Stimulated activated CD8-positive, alpha-beta memory T cell treated with anti-CD3 and anti-CD28 coated beads, Interleukin-12 subunit alpha, Interleukin-12 subunit beta, amount 100 ng/mL, for 24 hours (primary cell): ENCODE measurements around the gene PRKN.
A peak's percentile ranks its signal among the peaks of the same experiment; 100 is the strongest.

Experiments
- DNase-seq: peaks from one replicate; pipeline ENCODE4 v3.0.0-alpha.2; 2020; ENCODE audit errors: extremely low read depth

Gene PRKN

GRCh38 chr6:162727322-162728182 lies at the start of gene PRKN, which contains the start of gene PACRG:
Gene PRKN, minus strand, starts transcription at chr6:162727766.
Gene PACRG, plus strand, starts transcription at chr6:162727974.
- peak; percentile 97 for DNase-seq

GRCh38 chr6:162777091-162777490 lies 49.5 kb upstream of the PRKN start:
- no peak for DNase-seq

- DNase-seq: no peak
Observed at GRCh38 chr6:162773996-162774395, 46.4 kb upstream of the PRKN start.

GRCh38 chr6:162772466-162772865 lies 44.9 kb upstream of the PRKN start:
- no peak for DNase-seq

- DNase-seq: no peak
Observed at GRCh38 chr6:162770955-162771354, 43.4 kb upstream of the PRKN start.

- no peak for DNase-seq
Observed at GRCh38 chr6:162770136-162770535, 42.6 kb upstream of the PRKN start.

GRCh38 chr6:162753775-162754174 lies 26.2 kb upstream of the PRKN start:
- no peak for DNase-seq

- no peak for DNase-seq
Observed at GRCh38 chr6:162751211-162751859, 23.8 kb upstream of the PRKN start.

- no peak for DNase-seq
Observed at GRCh38 chr6:162750776-162751175, 23.2 kb upstream of the PRKN start.

GRCh38 chr6:162736961-162737360 lies 9.4 kb upstream of the PRKN start:
- no peak for DNase-seq

- DNase-seq: no peak
Observed at GRCh38 chr6:162733489-162733888, 5.9 kb upstream of the PRKN start.

- DNase-seq: no peak
Observed at GRCh38 chr6:162730502-162730901, 2.9 kb upstream of the PRKN start.

GRCh38 chr6:162728706-162729105 lies 1.1 kb upstream of the PRKN start:
- no peak for DNase-seq

- no peak for DNase-seq
Observed at GRCh38 chr6:162728197-162728596, 631 bp upstream of the PRKN start.

GRCh38 chr6:162726947-162727321 lies 632 bp downstream of the PRKN start:
- no peak for DNase-seq

GRCh38 chr6:162722633-162723032 lies 4.9 kb downstream of the PRKN start:
- DNase-seq: no peak

- DNase-seq: no peak
Observed at GRCh38 chr6:162722226-162722625, 5.3 kb downstream of the PRKN start.

- no peak for DNase-seq
Observed at GRCh38 chr6:162721404-162721687, 6.2 kb downstream of the PRKN start.

GRCh38 chr6:162719528-162719927 lies 8.0 kb downstream of the PRKN start:
- no peak for DNase-seq

GRCh38 chr6:162715601-162716000 lies 12.0 kb downstream of the PRKN start:
- no peak for DNase-seq

- DNase-seq: no peak
Observed at GRCh38 chr6:162713974-162714780, 13.4 kb downstream of the PRKN start.

- DNase-seq: no peak
Observed at GRCh38 chr6:162712694-162713093, 14.9 kb downstream of the PRKN start.

GRCh38 chr6:162711376-162711775 lies 16.2 kb downstream of the PRKN start:
- no peak for DNase-seq
